HG03066 (cell line): Measurements from ENCODE around the gene MYO3B.
"Not testable (repeated sequence)": the region's sequence is repeated elsewhere in the genome, so short reads cannot be mapped to it uniquely, and the experiment has no call there.

ENCODE experiments used
- ATAC-seq: cut with Tn5 transposase; IDR thresholded peaks from one replicate; pipeline ENCODE4 v1.9.1; 2021; ENCODE audit warnings: low read depth; ENCODE audit not compliant: unreplicated experiment

Gene MYO3B

GRCh38 chr2:170582751-170583463 lies 405.0 kb downstream of the MYO3B start:
- ATAC-seq = no peak

- no peak for ATAC-seq
These were observed 407.1 kb downstream of the MYO3B start for GRCh38 chr2:170585067-170585466.

GRCh38 chr2:170586571-170587095 lies 408.7 kb downstream of the MYO3B start:
- ATAC-seq = no peak

- ATAC-seq = no peak
These were observed 409.2 kb downstream of the MYO3B start for GRCh38 chr2:170587117-170587516.

- no peak for ATAC-seq
These were observed 410.0 kb downstream of the MYO3B start for GRCh38 chr2:170587922-170588321.

- no peak for ATAC-seq
These were observed 410.8 kb downstream of the MYO3B start for GRCh38 chr2:170588729-170589128.

GRCh38 chr2:170596576-170596975 lies 418.6 kb downstream of the MYO3B start:
- no peak for ATAC-seq

- ATAC-seq = no peak
These were observed 420.1 kb downstream of the MYO3B start for GRCh38 chr2:170598067-170598395.

GRCh38 chr2:170601489-170601888 lies 423.5 kb downstream of the MYO3B start:
- no peak for ATAC-seq

- ATAC-seq = no peak
These were observed 427.9 kb downstream of the MYO3B start for GRCh38 chr2:170605862-170606261.

GRCh38 chr2:170607171-170607570 lies 429.2 kb downstream of the MYO3B start:
- no peak for ATAC-seq

- ATAC-seq = no peak
These were observed 432.7 kb downstream of the MYO3B start for GRCh38 chr2:170610615-170611014.

- ATAC-seq = not testable (repeated sequence)
These were observed 441.0 kb downstream of the MYO3B start for GRCh38 chr2:170618948-170619347.

- not testable (repeated sequence) for ATAC-seq
These were observed 457.1 kb downstream of the MYO3B start for GRCh38 chr2:170635094-170635493.

GRCh38 chr2:170639635-170640034 lies 461.7 kb downstream of the MYO3B start:
- no peak for ATAC-seq

GRCh38 chr2:170641961-170642360 lies 464.0 kb downstream of the MYO3B start:
- no peak for ATAC-seq

GRCh38 chr2:170643346-170643745 lies 465.4 kb downstream of the MYO3B start:
- ATAC-seq = no peak

GRCh38 chr2:170647741-170648436 lies 469.9 kb downstream of the MYO3B start:
- ATAC-seq = no peak

- ATAC-seq = no peak
These were observed 473.8 kb downstream of the MYO3B start for GRCh38 chr2:170651624-170652325.

- ATAC-seq = no peak
These were observed 474.9 kb downstream of the MYO3B start for GRCh38 chr2:170652637-170653417.

- no peak for ATAC-seq
These were observed 478.7 kb downstream of the MYO3B start for GRCh38 chr2:170656669-170657068.
